Lower leg skin (tissue), 4 donors: Measurements from ENCODE around the gene SPRR1A. TPM values are rescaled to one million over a fixed set of nuclear protein-coding genes. Genes with fewer than 3 reads are reported as not detected.

Experiments used
- DNase-seq, 2 donors: peaks; one replicate each; pipeline ENCODE4 v3.0.0-alpha.2; 2019; ENCODE audit warnings: low spot score in 2 of 2
- H3K4me3 ChIP-seq: fragments of 200-600 bp; sonication (generic); 2 replicates; pipeline ENCODE4 v1.5.1; 2017; ENCODE audit warnings: mild to moderate bottlenecking, low read depth; ENCODE audit not compliant: poor library complexity, severe bottlenecking
- CTCF ChIP-seq, 3 donors: fragments of 450-650 bp; IDR thresholded peaks; one replicate each; pipeline ENCODE4 v1.5.1; 2016; ENCODE audit warnings: antibody characterized with exemption in 3 of 3, mild to moderate bottlenecking in 3 of 3, moderate library complexity in 2 of 3
- POLR2A ChIP-seq, 2 donors: fragments of 450-650 bp; IDR thresholded peaks; one replicate each; pipeline ENCODE4 v1.6.1; 2016 to 2017; ENCODE audit warnings: antibody characterized with exemption in 2 of 2, mild to moderate bottlenecking in 1 of 2, moderate library complexity in 1 of 2
- WGBS, 2 donors: methylation state at CpG; one replicate each; pipeline ENCODE4 v1.1.5; 2018; 5-methylcytosine and 5-hydroxymethylcytosine counted together
- intact Hi-C: fragments of 100-400 bp; cut with DNase I; formaldehyde crosslinking; loops from one replicate; pipeline ENCODE4 v1.15.0; 2023; ENCODE audit warnings: low total_unique reads
- total RNA-seq, 4 donors: library from RNA; depleted of rRNA; stranded (reverse); fragments of >200 nt; gene quantifications; one replicate each; pipeline ENCODE4 v1.1.0, GENCODE V29; 2016

The SPRR1A gene
- total RNA-seq, 4 donors from 2014 or later = not detected

- intact Hi-C loops = no loop called here
- H3K4me3 ChIP-seq = no peak overlapping the region
- no peak for TF ChIP-seq CTCF (IDR thresholded peaks at IDR 0.05)
- TF ChIP-seq POLR2A (IDR thresholded peaks at IDR 0.05) = no peak
- DNase-seq = peak in 1 of 2 donors; percentile 9
- WGBS, 2 donors = 70 to 78% methylated on average over 4 of the region's 4 CpGs
Measured at GRCh38 chr1:152965853-152966252, 18.0 kb upstream of the SPRR1A start.

GRCh38 chr1:152967201-152967600, 16.7 kb upstream of the SPRR1A start:
- no peak overlapping the region for H3K4me3 ChIP-seq
- intact Hi-C loops = no loop called here
- DNase-seq = peak in 1 of 2 donors; percentile 54
- WGBS, 2 donors = 28 to 37% methylated on average over 5 to 6 of the region's 7 CpGs
- TF ChIP-seq POLR2A (IDR thresholded peaks at IDR 0.05) = no peak

GRCh38 chr1:152968248-152968647, 15.6 kb upstream of the SPRR1A start:
- intact Hi-C loops = no loop called here
- peak in 1 of 2 donors; percentile 23 for DNase-seq
- TF ChIP-seq CTCF (IDR thresholded peaks at IDR 0.05) (no peak), POLR2A (IDR thresholded peaks at IDR 0.05) (no peak)
- 50 to 66% methylated on average over 2 of the region's 2 CpGs for WGBS, 2 donors
- no peak overlapping the region for H3K4me3 ChIP-seq

DNA sequence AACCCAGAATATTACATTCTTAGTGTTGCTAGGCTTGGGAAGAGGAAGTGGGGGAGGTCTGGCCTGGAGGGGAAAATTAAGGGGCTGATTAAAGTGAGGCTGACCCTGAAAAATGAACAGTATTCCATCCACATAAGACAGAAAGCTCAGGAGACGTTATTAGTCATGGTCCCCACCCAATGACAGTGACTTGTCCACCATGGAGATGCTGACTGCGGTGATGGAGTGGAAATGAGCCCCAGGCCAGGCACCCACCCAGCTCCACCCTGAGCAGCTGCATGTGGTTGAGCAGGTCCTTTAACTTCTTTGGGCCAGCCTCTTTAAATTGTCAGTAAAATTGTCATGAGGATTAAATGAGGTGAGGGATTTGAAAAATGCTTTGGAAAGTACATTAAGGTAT, 14.8 kb upstream of the SPRR1A start:
- TF ChIP-seq POLR2A (IDR thresholded peaks at IDR 0.05) (no peak), CTCF (IDR thresholded peaks at IDR 0.05) (no peak)
- peak in 1 of 2 donors; percentile 34 for DNase-seq
- WGBS, 2 donors = 60 to 61% methylated on average over 2 of the region's 2 CpGs
- intact Hi-C loops = no loop called here
- H3K4me3 ChIP-seq = no peak overlapping the region

- intact Hi-C loops = no loop called here
Measured at GRCh38 chr1:152970495-152970894, 13.4 kb upstream of the SPRR1A start, which contains the start of gene SPRR4. Gene SPRR4, plus strand, starts transcription at chr1:152970648. Its CDS starts 1,243 bp downstream, at chr1:152971891.

More at GRCh38 chr1:152970495-152970894, 13.4 kb upstream of the SPRR1A start, which contains the start of gene SPRR4:
- no peak for TF ChIP-seq CTCF (IDR thresholded peaks at IDR 0.05)
- no peak for TF ChIP-seq POLR2A (IDR thresholded peaks at IDR 0.05)
- no peak within 1 kb of the TSS for H3K4me3 ChIP-seq
- WGBS, 2 donors = 88 to 96% methylated on average over 6 of the region's 6 CpGs
- peak in 1 of 2 donors; percentile 50 for DNase-seq
